ENCODE data around the gene MFAP3.

DNA sequence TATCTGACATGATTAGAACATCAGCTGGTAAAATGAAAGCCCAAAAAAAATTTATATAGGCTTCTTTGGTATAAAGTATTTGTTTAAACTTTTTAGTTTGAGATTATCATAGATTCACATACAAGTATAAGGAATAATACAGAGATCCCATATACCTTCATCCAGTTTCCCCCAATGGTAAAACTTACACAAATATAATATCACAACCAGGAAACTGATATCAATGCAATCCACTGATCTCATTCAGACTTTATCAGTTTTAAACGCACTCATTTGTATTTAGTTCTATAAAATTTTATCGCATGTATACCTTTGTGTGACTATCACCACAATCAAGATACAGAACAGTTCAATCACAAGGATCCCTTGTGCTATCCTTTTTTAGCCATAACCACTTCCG is 3.8 kb upstream of the MFAP3 start:
- TF ChIP-seq, protein P1, sequence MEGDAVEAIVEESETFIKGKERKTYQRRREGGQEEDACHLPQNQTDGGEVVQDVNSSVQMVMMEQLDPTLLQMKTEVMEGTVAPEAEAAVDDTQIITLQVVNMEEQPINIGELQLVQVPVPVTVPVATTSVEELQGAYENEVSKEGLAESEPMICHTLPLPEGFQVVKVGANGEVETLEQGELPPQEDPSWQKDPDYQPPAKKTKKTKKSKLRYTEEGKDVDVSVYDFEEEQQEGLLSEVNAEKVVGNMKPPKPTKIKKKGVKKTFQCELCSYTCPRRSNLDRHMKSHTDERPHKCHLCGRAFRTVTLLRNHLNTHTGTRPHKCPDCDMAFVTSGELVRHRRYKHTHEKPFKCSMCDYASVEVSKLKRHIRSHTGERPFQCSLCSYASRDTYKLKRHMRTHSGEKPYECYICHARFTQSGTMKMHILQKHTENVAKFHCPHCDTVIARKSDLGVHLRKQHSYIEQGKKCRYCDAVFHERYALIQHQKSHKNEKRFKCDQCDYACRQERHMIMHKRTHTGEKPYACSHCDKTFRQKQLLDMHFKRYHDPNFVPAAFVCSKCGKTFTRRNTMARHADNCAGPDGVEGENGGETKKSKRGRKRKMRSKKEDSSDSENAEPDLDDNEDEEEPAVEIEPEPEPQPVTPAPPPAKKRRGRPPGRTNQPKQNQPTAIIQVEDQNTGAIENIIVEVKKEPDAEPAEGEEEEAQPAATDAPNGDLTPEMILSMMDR (IDR thresholded peaks at IDR 0.05): no peak
- no peak for TF ChIP-seq ZFX (IDR thresholded peaks at IDR 0.05; ENCODE audit: borderline replicate concordance)
